DMS153 (cell line): Measurements from ENCODE around the gene OR1D2.
"Not testable (repeated sequence)": the region's sequence is repeated elsewhere in the genome, so short reads cannot be mapped to it uniquely, and the experiment has no call there.

Source experiments
- DNase-seq: peaks from one replicate; lab custom pipeline; 2025; lab: John Stamatoyannopoulos, UW

OR1D2 gene, protein sequence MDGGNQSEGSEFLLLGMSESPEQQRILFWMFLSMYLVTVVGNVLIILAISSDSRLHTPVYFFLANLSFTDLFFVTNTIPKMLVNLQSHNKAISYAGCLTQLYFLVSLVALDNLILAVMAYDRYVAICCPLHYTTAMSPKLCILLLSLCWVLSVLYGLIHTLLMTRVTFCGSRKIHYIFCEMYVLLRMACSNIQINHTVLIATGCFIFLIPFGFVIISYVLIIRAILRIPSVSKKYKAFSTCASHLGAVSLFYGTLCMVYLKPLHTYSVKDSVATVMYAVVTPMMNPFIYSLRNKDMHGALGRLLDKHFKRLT

GRCh38 chr17:3104322-3104721 is at the start of gene OR1D2:
TSS of gene OR1D2 (minus strand) at chr17:3104422. CDS start at chr17:3092996, 11,426 bp downstream.
- DNase-seq, result no peak

- DNase-seq, result not testable (repeated sequence)
Observed at GRCh38 chr17:3137494-3137893, 33.3 kb upstream of the OR1D2 start.

DNA sequence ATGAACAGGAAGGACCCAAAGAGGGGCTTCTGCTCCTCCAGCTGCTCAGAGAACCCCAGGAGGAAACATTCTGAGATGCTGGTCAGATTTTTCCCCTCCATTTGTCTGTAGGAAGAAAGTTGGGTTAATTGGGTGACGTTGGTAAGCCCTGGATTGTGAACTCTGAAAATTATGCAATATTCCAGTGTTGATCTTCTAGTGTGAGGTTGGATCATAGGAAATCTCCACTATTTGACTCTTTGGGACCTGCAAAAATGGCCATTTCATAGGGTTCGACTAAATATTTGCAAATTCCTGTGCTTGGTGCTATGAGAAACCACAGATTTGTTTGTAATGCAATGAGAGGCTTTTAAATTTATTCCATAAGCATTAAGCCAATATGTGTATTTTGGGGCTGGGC is 23.2 kb upstream of the OR1D2 start, which contains the start of gene OR1G1:
OR1G1 (minus strand) TSS at position 101 of the 400 bp plus-strand sequence; CDS start at position 101, 0 bp downstream.
- no peak for DNase-seq

DNA sequence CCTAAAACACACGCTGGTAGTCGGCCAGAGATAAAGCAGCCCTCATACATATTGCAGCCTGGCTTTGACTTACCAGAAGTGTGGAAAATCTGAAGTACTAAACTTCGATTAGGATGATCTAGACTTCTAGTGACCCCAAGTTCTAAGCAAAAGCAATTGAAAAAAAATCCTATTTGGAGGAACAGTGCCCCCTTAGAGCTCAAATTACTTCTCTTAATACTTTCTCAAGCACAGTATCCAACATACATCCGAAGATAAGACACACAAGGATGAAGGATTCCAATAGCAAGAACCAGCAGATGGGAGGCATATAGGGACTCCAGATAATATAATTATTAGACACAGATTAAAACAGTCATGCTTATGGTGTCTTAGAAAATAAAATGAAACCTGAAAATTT is 30.4 kb downstream of the OR1D2 start:
- DNase-seq, result not testable (repeated sequence)

DNA sequence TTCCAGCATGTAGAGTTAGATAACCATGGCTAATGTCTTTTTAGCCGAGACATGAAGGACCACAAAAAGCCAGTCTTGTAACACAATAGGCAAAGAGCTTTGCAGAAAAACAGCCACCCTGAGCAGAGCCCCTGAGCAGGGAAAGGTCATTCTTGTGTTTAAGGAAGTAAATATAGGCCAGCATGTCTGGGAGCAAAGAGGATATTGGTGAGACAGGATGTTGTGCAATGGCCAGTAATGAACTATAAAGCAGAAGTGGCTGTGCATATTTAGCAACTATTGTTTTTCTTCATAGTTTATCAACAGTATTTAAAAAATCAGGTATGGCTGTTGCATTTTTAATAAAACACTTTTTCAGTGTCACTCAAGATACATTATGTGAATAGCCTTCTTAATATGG is 39.0 kb downstream of the OR1D2 start:
- not testable (repeated sequence) for DNase-seq

DNA sequence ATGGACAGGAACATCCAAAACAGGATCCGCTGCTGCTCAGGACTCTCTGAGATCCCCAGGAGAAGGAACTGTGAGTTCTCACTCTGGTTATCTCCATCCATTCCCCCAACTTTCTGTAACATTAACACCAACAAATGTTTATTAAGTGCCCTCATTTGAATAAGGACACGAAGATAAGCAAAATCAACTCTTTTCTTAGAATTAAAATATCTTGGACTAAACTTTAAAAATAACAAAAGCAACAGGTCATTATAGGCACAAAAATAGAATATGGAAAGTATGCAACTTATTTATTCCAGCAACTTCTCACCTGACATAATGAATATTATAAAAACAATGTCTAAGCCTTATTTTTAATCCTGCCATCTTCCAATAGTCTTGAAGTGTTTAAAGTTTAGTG is 40.7 kb downstream of the OR1D2 start, which contains the start of gene OR1D5:
OR1D5 (minus strand) TSS at position 101 of the 400 bp plus-strand sequence; CDS start at position 101, 0 bp downstream.
- not testable (repeated sequence) for DNase-seq

- DNase-seq, result not testable (repeated sequence)
Observed at GRCh38 chr17:3062824-3063377, 41.3 kb downstream of the OR1D2 start.

GRCh38 chr17:3054868-3055267 is 49.4 kb downstream of the OR1D2 start:
- not testable (repeated sequence) for DNase-seq

- DNase-seq, result no peak
Observed at GRCh38 chr17:3049705-3050295, 54.4 kb downstream of the OR1D2 start.

GRCh38 chr17:3048727-3049471 is 55.3 kb downstream of the OR1D2 start:
- DNase-seq, result peak; percentile 88

DNA sequence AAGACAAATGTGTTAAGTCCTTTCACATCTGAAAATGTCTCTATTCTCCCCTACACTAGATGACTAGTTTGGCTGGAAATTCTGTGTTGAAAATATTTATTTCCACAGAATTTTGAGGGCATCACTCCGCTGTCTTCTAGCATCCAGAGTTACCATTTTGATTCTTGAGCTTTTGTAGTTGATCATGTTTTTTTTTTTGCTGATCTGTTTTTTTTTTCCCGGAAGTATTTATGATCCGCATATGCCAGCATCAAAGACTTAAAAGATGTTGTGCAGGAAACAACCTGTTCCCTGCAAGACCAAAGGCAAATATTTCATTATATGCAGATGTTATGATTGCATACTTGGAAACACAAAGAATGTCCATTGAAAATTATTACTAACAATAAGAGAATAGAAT is 57.5 kb downstream of the OR1D2 start:
- no peak for DNase-seq

- DNase-seq, result no peak
Observed at GRCh38 chr17:3043737-3044365, 60.4 kb downstream of the OR1D2 start.

- no peak for DNase-seq
Observed at GRCh38 chr17:3040882-3041281, 63.3 kb downstream of the OR1D2 start.

- DNase-seq, result no peak
Observed at GRCh38 chr17:3039736-3040135, 64.5 kb downstream of the OR1D2 start.

GRCh38 chr17:3038941-3039340 is 65.3 kb downstream of the OR1D2 start:
- DNase-seq, result no peak
